CD4-positive, alpha-beta T cell (primary cell): ENCODE results near the gene THOC7. TPM values are rescaled to one million over a fixed set of nuclear protein-coding genes. Genes with fewer than 3 reads are reported as not detected.

Experiments used
- ATAC-seq: fragments of 200-7000 bp; cut with Tn5 transposase; one replicate; pipeline ENCODE4 v1.10.0; 2022; ENCODE audit warnings: mild to moderate bottlenecking; ENCODE audit not compliant: poor library complexity
- CTCF ChIA-PET: fragments of 350-600 bp; sonication (Branson Sonifier 250); formaldehyde crosslinking; loops from one replicate; lab custom pipeline; 2021; ENCODE audit warnings: antibody characterized with exemption, inconsistent platforms; lab: Charles Lee
- POLR2A ChIA-PET: fragments of 350-600 bp; sonication (Branson Sonifier 250); formaldehyde crosslinking; loops from one replicate; lab custom pipeline; 2021; ENCODE audit warnings: antibody characterized with exemption, inconsistent platforms; lab: Charles Lee
- DNase-seq, 14 experiments: peaks; one replicate each; pipeline ENCODE4 v3.0.0-alpha.2; 2013 to 2020; ENCODE audit warnings: mixed read lengths in 2 of 14
- H3K27ac ChIP-seq, 2 donors: one replicate each; pipeline versions ENCODE4 v1.5.1 to v1.7.0; 2013; ENCODE audit warnings: low read length in 2 of 2, low read depth in 1 of 2, mild to moderate bottlenecking in 1 of 2
- H3K27me3 ChIP-seq, 2 experiments: 1 replicate in 1 of 2; 2 replicates in 1 of 2; pipeline versions ENCODE4 v1.6.1 to v1.7.0; 2013; ENCODE audit warnings: low read length in 2 of 2, control low read depth in 1 of 2, mild to moderate bottlenecking in 1 of 2, moderate library complexity in 1 of 2; ENCODE audit not compliant: insufficient read depth in 2 of 2, control insufficient read depth in 1 of 2
- H3K36me3 ChIP-seq: one replicate; pipeline ENCODE4 v1.6.1; 2013; ENCODE audit warnings: low read length, control low read depth; ENCODE audit not compliant: insufficient read depth
- H3K4me1 ChIP-seq: one replicate; pipeline ENCODE4 v1.6.1; 2013; ENCODE audit warnings: low read length, control low read depth; ENCODE audit not compliant: insufficient read depth
- H3K4me3 ChIP-seq: one replicate; pipeline ENCODE4 v1.5.1; 2013; ENCODE audit warnings: mild to moderate bottlenecking, low read length, moderate library complexity
- H3K9me3 ChIP-seq, 2 experiments: 1 replicate in 1 of 2; 2 replicates in 1 of 2; pipeline versions ENCODE4 v1.6.1 to v1.7.0; 2013; ENCODE audit warnings: low read length in 2 of 2, mild to moderate bottlenecking in 2 of 2, control low read depth in 1 of 2, moderate library complexity in 1 of 2; ENCODE audit not compliant: control insufficient read depth in 1 of 2, insufficient read depth in 1 of 2
- H3K27ac Mint-ChIP-seq: one replicate; pipeline ENCODE4 v1.8.0; 2020; ENCODE audit warnings: mixed read lengths
- H3K27me3 Mint-ChIP-seq: one replicate; pipeline ENCODE4 v1.8.0; 2021; ENCODE audit warnings: mixed read lengths
- H3K36me3 Mint-ChIP-seq: one replicate; pipeline ENCODE4 v1.8.0; 2021; ENCODE audit warnings: low read depth, mixed read lengths
- H3K4me1 Mint-ChIP-seq: one replicate; pipeline ENCODE4 v1.8.0; 2021; ENCODE audit warnings: low read depth, mixed read lengths
- H3K4me3 Mint-ChIP-seq: one replicate; pipeline ENCODE4 v1.8.0; 2020; ENCODE audit warnings: mild to moderate bottlenecking, mixed read lengths
- H3K9me3 Mint-ChIP-seq: one replicate; pipeline ENCODE4 v1.8.0; 2020; ENCODE audit warnings: mixed read lengths
- CTCF ChIP-seq: fragments of 200-600 bp; IDR thresholded peaks from one replicate; pipeline ENCODE4 v1.8.0; 2022; ENCODE audit warnings: antibody characterized with exemption, mild to moderate bottlenecking
- intact Hi-C, 2 experiments: fragments of 100-400 bp; cut with DNase I in 1 of 2; cut with micrococcal nuclease in 1 of 2; formaldehyde crosslinking; loops; one replicate each; pipeline versions ENCODE4 v1.15.1 to v1.9.0; 2023 to 2025; cut with DNase I, micrococcal nuclease
- total RNA-seq, 174 experiments: library from RNA in 2 of 174; stranded (reverse) in 2 of 174; gene quantifications; one replicate each; pipeline ENCODE4 v1.2.3 and lab custom pipeline; 2021 to 2026

Gene THOC7
- total RNA-seq, 2 experiments from 2014 or later: 21.6 to 23.7 TPM

- H3K9me3 ChIP-seq: no peaks in the 10 kb centered on the region
- no peak overlapping the region for H3K27ac Mint-ChIP-seq
- DNase-seq (no peak), ATAC-seq (no peak)
- peaks cover 21% of the 10 kb centered on the region for H3K4me1 ChIP-seq
- H3K4me1 Mint-ChIP-seq: peaks cover 66% of the 10 kb centered on the region
- no peaks in the 10 kb centered on the region for H3K9me3 Mint-ChIP-seq
- TF ChIP-seq CTCF: no peak
- H3K27me3 ChIP-seq: no peaks in the 10 kb centered on the region
- CTCF ChIA-PET: no interaction called here
- H3K27ac ChIP-seq: no peak overlapping the region
- no peak overlapping the region for H3K4me3 ChIP-seq
- intact Hi-C loops: no loop called here
- no peak overlapping the region for H3K4me3 Mint-ChIP-seq
- POLR2A ChIA-PET: no interaction called here
- H3K27me3 Mint-ChIP-seq: no peaks in the 10 kb centered on the region
- no peaks in the 10 kb centered on the region for H3K36me3 ChIP-seq
- peaks cover 24% of the 10 kb centered on the region for H3K36me3 Mint-ChIP-seq
Measured at GRCh38 chr3:63867225-63867624, 3.6 kb upstream of the THOC7 start.

- TF ChIP-seq CTCF: no peak
- ATAC-seq (no peak), DNase-seq (no peak)
- Histone ChIP-seq H3K4me3 (peak overlapping the region; percentile 75), H3K27me3 (no peaks in the 10 kb centered on the region), H3K4me1 (peaks cover 27% of the 10 kb centered on the region), H3K36me3 (no peaks in the 10 kb centered on the region), H3K9me3 (no peaks in the 10 kb centered on the region), H3K27ac (no peak overlapping the region)
- Mint-ChIP-seq H3K27me3 (no peaks in the 10 kb centered on the region), H3K4me3 (peak overlapping the region; percentile 89), H3K4me1 (peaks cover 72% of the 10 kb centered on the region), H3K36me3 (peaks cover 24% of the 10 kb centered on the region), H3K27ac (peak overlapping the region; percentile 86), H3K9me3 (no peaks in the 10 kb centered on the region)
- intact Hi-C loops: loop anchor here (5.0 kb wide), 2 partner anchors 102 to 157 kb away; partner anchors contain the start of gene PSMD6 (in 1 of the 2)
- CTCF ChIA-PET: no interaction called here
- POLR2A ChIA-PET: interaction anchor here (2.4 to 2.9 kb wide), 2 partner anchors 46 to 103 kb away, joined by 14 to 20 read pairs; partner anchors contain the start of gene SCAANT1
Measured at GRCh38 chr3:63864965-63865327, 1.3 kb upstream of the THOC7 start.

GRCh38 chr3:63864008-63864964 is 681 bp upstream of the THOC7 start:
- H3K4me1 Mint-ChIP-seq: peaks cover 71% of the 10 kb centered on the region
- CTCF ChIA-PET: no interaction called here

More at GRCh38 chr3:63864008-63864964, 681 bp upstream of the THOC7 start:
- peak overlapping the region; percentile 86 for H3K27ac Mint-ChIP-seq
- H3K4me1 ChIP-seq: peaks cover 32% of the 10 kb centered on the region
- H3K9me3 Mint-ChIP-seq: no peaks in the 10 kb centered on the region
- no peaks in the 10 kb centered on the region for H3K27me3 Mint-ChIP-seq
- H3K4me3 Mint-ChIP-seq: peak overlapping the region; percentile 89
- H3K36me3 Mint-ChIP-seq: peaks cover 24% of the 10 kb centered on the region
- peak overlapping the region in 1 of 2 donors; percentile 50 for H3K27ac ChIP-seq
- no peaks in the 10 kb centered on the region for H3K9me3 ChIP-seq
- peak overlapping the region; percentile 75 for H3K4me3 ChIP-seq
- peak; percentile 50 for ATAC-seq
- POLR2A ChIA-PET: interaction anchor here (0.6 to 2.9 kb wide), 6 partner anchors 13 to 159 kb away, joined by 3 to 20 read pairs (median 7); partner anchors contain the start of genes PSMD6 and SCAANT1
- peak; percentile 1 to 65 (median 30) for DNase-seq
- H3K27me3 ChIP-seq: no peaks in the 10 kb centered on the region
- intact Hi-C loops: loop anchor here (5.0 kb wide), 2 partner anchors 103 to 158 kb away; partner anchors contain the start of gene PSMD6 (in 1 of the 2)
- TF ChIP-seq CTCF: no peak
- no peaks in the 10 kb centered on the region for H3K36me3 ChIP-seq
